Dermis blood vessel endothelial cell (primary cell): ENCODE data around the gene FAM50B. TPM values are rescaled to one million over a fixed set of nuclear protein-coding genes. Genes with fewer than 3 reads are reported as not detected.
A peak's percentile ranks its signal among the peaks of the same experiment; 100 is the strongest.

Source experiments
- DNase-seq: peaks from one replicate; pipeline ENCODE4 v3.0.0; 2010
- total RNA-seq: library from RNA; depleted of rRNA; stranded (reverse); fragments of >200 nt; gene quantifications from 2 replicates; pipeline ENCODE4 v1.2.3, GENCODE V29; 2014

Gene FAM50B
- total RNA-seq, 1 donor from 2014 or later = 10.0 TPM

- no peak for DNase-seq
These were observed 26.3 kb upstream of the FAM50B start for GRCh38 chr6:3822747-3823445.

GRCh38 chr6:3823671-3824070 lies 25.5 kb upstream of the FAM50B start:
- DNase-seq = peak; percentile 67

GRCh38 chr6:3825331-3825831 lies 23.8 kb upstream of the FAM50B start:
- peak; percentile 93 for DNase-seq

- peak; percentile 99 for DNase-seq
These were observed 23.2 kb upstream of the FAM50B start for GRCh38 chr6:3825851-3826581.

GRCh38 chr6:3829285-3829684 lies 19.9 kb upstream of the FAM50B start:
- no peak for DNase-seq

GRCh38 chr6:3830806-3831205 lies 18.4 kb upstream of the FAM50B start:
- DNase-seq = no peak

- DNase-seq = peak; percentile 82
These were observed 17.2 kb upstream of the FAM50B start for GRCh38 chr6:3831761-3832530.

- no peak for DNase-seq
These were observed 14.0 kb upstream of the FAM50B start for GRCh38 chr6:3835055-3835731.

GRCh38 chr6:3835785-3836184 lies 13.4 kb upstream of the FAM50B start:
- DNase-seq = no peak

GRCh38 chr6:3836566-3836965 lies 12.6 kb upstream of the FAM50B start:
- no peak for DNase-seq

- DNase-seq = no peak
These were observed 11.4 kb upstream of the FAM50B start for GRCh38 chr6:3837781-3838180.

- no peak for DNase-seq
These were observed 9.9 kb upstream of the FAM50B start for GRCh38 chr6:3838992-3839867.

- DNase-seq = no peak
These were observed 8.1 kb upstream of the FAM50B start for GRCh38 chr6:3841066-3841454.

GRCh38 chr6:3841711-3842565 lies 7.2 kb upstream of the FAM50B start:
- no peak for DNase-seq

- no peak for DNase-seq
These were observed 5.6 kb upstream of the FAM50B start for GRCh38 chr6:3843379-3844096.

- DNase-seq = peak; percentile 29
These were observed 5.1 kb upstream of the FAM50B start for GRCh38 chr6:3844097-3844463.

- DNase-seq = no peak
These were observed 1.7 kb upstream of the FAM50B start for GRCh38 chr6:3847521-3847920.

GRCh38 chr6:3848380-3848779 lies 793 bp upstream of the FAM50B start:
- no peak for DNase-seq

- peak; percentile 37 for DNase-seq
These were observed 693 bp downstream of the FAM50B start for GRCh38 chr6:3849681-3850450.
